ENCODE data around the gene CCL1. TPM values are rescaled to one million over a fixed set of nuclear protein-coding genes. Genes with fewer than 3 reads are reported as not detected.

CCL1 gene
- total RNA-seq, 4 donors from 2014 or later, result not detected

DNA sequence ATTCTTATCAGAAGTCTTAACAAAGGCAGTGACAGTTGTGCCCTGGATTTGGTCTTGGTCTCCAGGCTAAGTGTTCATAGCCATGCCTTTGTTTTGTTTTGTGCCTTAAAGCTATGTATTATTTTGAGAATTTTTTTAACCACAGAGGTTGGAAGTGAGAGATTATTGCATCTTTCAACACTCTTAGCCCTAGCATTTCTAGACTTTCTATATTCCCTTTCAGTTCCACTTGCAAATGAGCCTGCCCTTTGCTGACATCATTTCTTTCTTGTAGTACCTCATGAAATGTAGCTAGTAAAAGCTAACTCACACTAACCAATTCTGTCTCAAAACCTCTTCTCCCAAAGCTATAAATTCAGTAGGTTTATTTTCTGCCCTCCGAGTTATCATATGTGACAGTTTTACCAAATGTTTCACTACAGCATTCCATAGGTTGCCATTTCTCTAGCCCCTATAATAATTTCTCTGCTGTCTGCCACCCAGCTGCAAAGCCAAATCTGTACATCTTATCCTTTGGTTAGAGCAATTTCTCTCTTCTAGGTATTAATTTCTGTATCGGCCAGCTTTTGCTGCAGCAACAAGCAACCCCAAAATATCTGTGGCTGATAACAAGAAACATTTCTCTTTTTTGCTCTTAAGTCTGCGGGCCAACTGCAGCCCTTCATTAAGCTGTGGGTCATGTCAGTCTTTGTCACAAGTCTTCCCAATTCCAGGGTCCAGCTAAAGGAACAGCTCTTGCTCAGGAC is 14.2 kb upstream of the CCL1 start:
- TF ChIP-seq, protein P1, sequence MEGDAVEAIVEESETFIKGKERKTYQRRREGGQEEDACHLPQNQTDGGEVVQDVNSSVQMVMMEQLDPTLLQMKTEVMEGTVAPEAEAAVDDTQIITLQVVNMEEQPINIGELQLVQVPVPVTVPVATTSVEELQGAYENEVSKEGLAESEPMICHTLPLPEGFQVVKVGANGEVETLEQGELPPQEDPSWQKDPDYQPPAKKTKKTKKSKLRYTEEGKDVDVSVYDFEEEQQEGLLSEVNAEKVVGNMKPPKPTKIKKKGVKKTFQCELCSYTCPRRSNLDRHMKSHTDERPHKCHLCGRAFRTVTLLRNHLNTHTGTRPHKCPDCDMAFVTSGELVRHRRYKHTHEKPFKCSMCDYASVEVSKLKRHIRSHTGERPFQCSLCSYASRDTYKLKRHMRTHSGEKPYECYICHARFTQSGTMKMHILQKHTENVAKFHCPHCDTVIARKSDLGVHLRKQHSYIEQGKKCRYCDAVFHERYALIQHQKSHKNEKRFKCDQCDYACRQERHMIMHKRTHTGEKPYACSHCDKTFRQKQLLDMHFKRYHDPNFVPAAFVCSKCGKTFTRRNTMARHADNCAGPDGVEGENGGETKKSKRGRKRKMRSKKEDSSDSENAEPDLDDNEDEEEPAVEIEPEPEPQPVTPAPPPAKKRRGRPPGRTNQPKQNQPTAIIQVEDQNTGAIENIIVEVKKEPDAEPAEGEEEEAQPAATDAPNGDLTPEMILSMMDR (IDR thresholded peaks at IDR 0.05), result no peak
- TF ChIP-seq POLR2AphosphoS5 (IDR thresholded peaks at IDR 0.05) (no peak), POLR2A (IDR thresholded peaks at IDR 0.05) (no peak)
- no peaks in the 10 kb centered on the region for H3K9me3 ChIP-seq
- ATAC-seq, result no peak
- WGBS, 2 donors (ENCODE audit: low coverage in 1 of 2), result 88% methylated on average over 3 of the region's 3 CpGs; no CpG with 5 or more reads in 1 of the 2 donors
- H3K4me1 ChIP-seq, result no peaks in the 10 kb centered on the region
- no peaks in the 10 kb centered on the region for H3K27me3 ChIP-seq
- H3K4me3 ChIP-seq, result no peak overlapping the region
- no peak overlapping the region for H3K27ac ChIP-seq
- no peaks in the 10 kb centered on the region for H3K36me3 ChIP-seq

GRCh38 chr17:34375426-34375997 is 12.5 kb upstream of the CCL1 start:
- WGBS, 2 donors (ENCODE audit: low coverage in 1 of 2), result 86 to 88% methylated on average over 3 to 11 of the region's 11 CpGs
- Histone ChIP-seq H3K4me1 (no peaks in the 10 kb centered on the region), H3K27me3 (no peaks in the 10 kb centered on the region), H3K4me3 (no peak overlapping the region), H3K36me3 (no peaks in the 10 kb centered on the region), H3K9me3 (no peaks in the 10 kb centered on the region), H3K27ac (no peak overlapping the region)
- no peak for ATAC-seq
- TF ChIP-seq POLR2AphosphoS5 (IDR thresholded peaks at IDR 0.05) (no peak), POLR2A (IDR thresholded peaks at IDR 0.05) (no peak), EP300 (IDR thresholded peaks at IDR 0.05) (no peak)
- TF ChIP-seq, protein P1 (IDR thresholded peaks at IDR 0.05), result no peak

DNA sequence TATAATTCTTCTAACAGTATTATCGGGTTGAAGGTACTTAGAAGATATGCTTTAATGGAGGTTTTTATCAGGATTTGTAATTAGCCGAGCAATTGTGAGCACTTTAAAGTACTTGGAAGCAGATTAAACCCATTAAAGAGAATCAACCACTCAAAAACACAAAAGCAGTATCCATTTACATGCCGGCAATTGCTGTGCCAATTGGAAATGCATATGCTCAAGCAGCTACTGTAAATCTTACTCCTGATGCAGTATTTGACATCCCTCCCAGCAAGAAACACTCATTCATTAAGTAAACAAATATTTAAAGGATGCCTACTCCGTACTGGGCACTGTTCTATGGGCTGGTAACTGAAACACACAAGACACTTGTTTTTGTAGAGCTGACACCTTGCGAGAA is 11.4 kb upstream of the CCL1 start:
- 61 to 74% methylated on average over 4 to 5 of the region's 5 CpGs for WGBS, 2 donors (ENCODE audit: low coverage in 1 of 2)
- ATAC-seq, result no peak
- Histone ChIP-seq H3K27me3 (no peaks in the 10 kb centered on the region), H3K27ac (no peak overlapping the region), H3K4me3 (no peak overlapping the region), H3K9me3 (no peaks in the 10 kb centered on the region), H3K4me1 (no peaks in the 10 kb centered on the region), H3K36me3 (no peaks in the 10 kb centered on the region)
- no peak for TF ChIP-seq POLR2AphosphoS5 (IDR thresholded peaks at IDR 0.05)
- TF ChIP-seq EP300 (IDR thresholded peaks at IDR 0.05), result no peak
- TF ChIP-seq, protein P1 (IDR thresholded peaks at IDR 0.05), result no peak
- TF ChIP-seq POLR2A (IDR thresholded peaks at IDR 0.05), result no peak

DNA sequence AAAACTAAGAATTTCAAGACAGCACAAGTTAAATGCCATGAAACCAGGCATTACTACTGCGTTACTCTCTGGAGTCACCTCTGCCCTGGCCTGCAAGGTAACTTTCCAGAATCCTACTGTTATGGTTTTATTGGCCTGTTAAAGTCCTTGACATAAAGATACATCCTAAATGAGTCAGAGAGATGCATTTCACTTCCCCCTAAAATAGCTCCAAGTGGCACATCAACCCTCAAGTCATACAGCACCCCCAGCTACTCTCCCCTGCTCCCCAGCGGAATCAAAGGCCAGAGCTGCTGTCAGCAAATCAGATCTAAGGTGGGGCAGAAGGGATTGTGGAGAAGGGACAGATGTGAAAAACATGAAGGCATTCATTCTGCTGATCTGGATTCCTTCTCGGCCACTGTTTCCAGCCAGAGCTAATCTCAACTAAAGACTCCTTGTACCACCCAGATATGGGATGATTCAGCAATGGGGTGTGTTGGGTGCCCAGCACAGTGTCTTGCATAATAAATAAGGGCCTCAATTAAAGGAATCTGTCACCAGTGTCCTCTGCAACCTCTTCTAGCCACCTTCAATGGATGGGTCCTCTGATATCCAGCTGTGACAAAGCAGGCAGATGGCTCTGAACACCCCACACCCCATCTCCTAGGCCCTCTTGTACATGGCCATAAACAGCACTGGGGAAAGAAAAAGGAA is 8.5 kb upstream of the CCL1 start:
- 86 to 89% methylated on average over 2 to 3 of the region's 3 CpGs for WGBS, 2 donors (ENCODE audit: low coverage in 1 of 2)
- no peak for TF ChIP-seq POLR2A (IDR thresholded peaks at IDR 0.05)
- TF ChIP-seq POLR2AphosphoS5 (IDR thresholded peaks at IDR 0.05), result no peak
- TF ChIP-seq, protein P1 (IDR thresholded peaks at IDR 0.05), result no peak
- no peak for TF ChIP-seq EP300 (IDR thresholded peaks at IDR 0.05)
- ATAC-seq, result no peak
- no peak overlapping the region for H3K27ac ChIP-seq
- H3K9me3 ChIP-seq, result no peaks in the 10 kb centered on the region
- no peaks in the 10 kb centered on the region for H3K4me1 ChIP-seq
- H3K36me3 ChIP-seq, result no peaks in the 10 kb centered on the region
- no peak overlapping the region for H3K4me3 ChIP-seq
- peaks cover 11% of the 10 kb centered on the region for H3K27me3 ChIP-seq
